H1 (cell line): ENCODE measurements around the gene IFITM2. TPM values are rescaled to one million over a fixed set of nuclear protein-coding genes. Genes with fewer than 3 reads are reported as not detected.

Experiments
- CHD7 ChIP-seq: fragments of 300-600 bp; sonication (generic); IDR thresholded peaks from 2 replicates; pipeline ENCODE4 v1.7.1; 2012; ENCODE audit warnings: low read length, moderate library complexity, mild to moderate bottlenecking, inconsistent platforms; ENCODE audit not compliant: insufficient replicate concordance
- polyA plus RNA-seq, 7 experiments: library from polyadenylated mRNA; depleted of rRNA in 3 of 7; stranded (reverse) in 5 of 7; unstranded in 2 of 7; fragments of >200 nt in 5 of 7; fragments of 200-250 nt in 2 of 7; gene quantifications; 1 replicate in 5 of 7; 2 replicates in 1 of 7; 4 replicates in 1 of 7; pipeline versions ENCODE4 v1.2.1 to v1.2.3, GENCODE V29; 2011 to 2013; ENCODE audit warnings: missing spikeins in 2 of 7, mixed read lengths in 2 of 7
- total RNA-seq: library from RNA; stranded (reverse); fragmentation: NEBNext Ultra II Directional; extraction: Animal tissue kit (Norgen Biotek cat#: 25700); gene quantifications from 2 replicates; pipeline ENCODE4 v1.2.1, GENCODE V29; 2021

The IFITM2 gene
- total and polyA plus RNA-seq, 2 of the 8 experiments (the other 6 are each of a cell fraction or from before 2014, with no cell fraction given), result 399 to 764 TPM

DNA sequence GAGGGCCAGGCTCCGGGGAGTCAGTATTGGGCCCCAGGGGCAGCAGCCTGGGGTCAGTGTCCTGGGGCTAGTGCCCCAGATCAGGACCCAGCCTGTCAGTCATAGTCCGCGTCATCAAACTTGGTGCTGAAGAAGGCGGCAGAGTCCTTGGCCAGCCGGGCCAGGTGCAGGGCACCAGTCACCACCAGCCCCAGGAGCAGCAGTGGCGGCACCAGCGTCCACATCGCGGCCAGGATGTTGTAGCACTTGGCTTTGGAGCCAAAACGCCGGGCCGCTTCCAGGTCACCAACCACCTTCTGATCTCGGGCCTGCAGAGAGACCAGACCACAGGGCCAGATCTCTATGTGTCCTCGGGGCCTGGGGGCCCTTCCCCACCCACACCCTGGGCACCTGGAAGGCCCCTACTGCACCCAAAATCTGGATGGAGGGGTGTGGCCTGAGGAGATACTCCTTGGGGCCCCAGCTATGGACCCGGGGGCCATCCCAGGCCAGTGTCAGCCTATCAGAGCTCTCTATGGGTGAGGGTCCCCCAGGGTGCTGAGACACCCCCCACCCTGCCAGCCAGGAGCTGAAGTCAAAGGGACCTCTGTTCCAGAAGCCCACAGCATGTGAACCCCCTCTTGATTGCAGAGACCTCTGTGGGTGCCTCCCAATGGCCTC, 9.1 kb upstream of the IFITM2 start (continued):
- TF ChIP-seq CHD7, result no peak
